SK-N-SH treated with all-trans-retinoic acid at 6 μM for 48 hours (cell line): Measurements from ENCODE around the gene TTC28.

Source experiments
- ARNTL ChIP-seq: fragments of 450-650 bp; formaldehyde crosslinking; IDR thresholded peaks from 2 replicates; pipeline ENCODE4 v1.5.0; 2020; ENCODE audit warnings: low read depth, mild to moderate bottlenecking, moderate library complexity, borderline replicate concordance
- BACH2 ChIP-seq: fragments of 250-450 bp; sonication (Bioruptor Pico); IDR thresholded peaks from 2 replicates; pipeline ENCODE4 v1.9.0; 2021; ENCODE audit warnings: mild to moderate bottlenecking, borderline replicate concordance
- CREB5 ChIP-seq: fragments of 250-450 bp; sonication (Bioruptor Pico); IDR thresholded peaks from 2 replicates; pipeline ENCODE4 v1.5.1; 2020; ENCODE audit warnings: low read depth, mild to moderate bottlenecking, moderate library complexity
- CSRNP3 ChIP-seq: fragments of 250-450 bp; sonication (Bioruptor Pico); IDR thresholded peaks from 2 replicates; pipeline ENCODE4 v1.5.1; 2021; ENCODE audit warnings: mild to moderate bottlenecking, moderate library complexity
- GLIS3 ChIP-seq: fragments of 250-450 bp; sonication (Bioruptor Pico); IDR thresholded peaks from 2 replicates; pipeline ENCODE4 v1.5.0; 2020; ENCODE audit warnings: mild to moderate bottlenecking, moderate library complexity
- PATZ1 ChIP-seq: fragments of 250-450 bp; sonication (Bioruptor Pico); IDR thresholded peaks from 2 replicates; pipeline ENCODE4 v1.8.0; 2020; ENCODE audit warnings: mild to moderate bottlenecking, moderate library complexity, borderline replicate concordance
- PPARA ChIP-seq: fragments of 250-450 bp; sonication (Bioruptor Pico); IDR thresholded peaks from 2 replicates; pipeline ENCODE4 v1.5.0; 2020; ENCODE audit warnings: mild to moderate bottlenecking, borderline replicate concordance
- SNAI2 ChIP-seq: fragments of 250-450 bp; sonication (Bioruptor Pico); IDR thresholded peaks from 2 replicates; pipeline ENCODE4 v1.5.0; 2020; ENCODE audit warnings: mild to moderate bottlenecking, moderate library complexity
- TSHZ2 ChIP-seq: fragments of 250-450 bp; sonication (Bioruptor Pico); IDR thresholded peaks from 2 replicates; pipeline ENCODE4 v1.5.0; 2020; ENCODE audit warnings: mild to moderate bottlenecking, moderate library complexity
- ZFP3 ChIP-seq: fragments of 250-450 bp; sonication (Bioruptor Pico); IDR thresholded peaks from 2 replicates; pipeline ENCODE4 v1.5.0; 2020; ENCODE audit warnings: mild to moderate bottlenecking, moderate library complexity
- ZNF8 ChIP-seq: fragments of 450-650 bp; formaldehyde crosslinking; IDR thresholded peaks from 2 replicates; pipeline ENCODE4 v1.5.0; 2020; ENCODE audit warnings: mild to moderate bottlenecking, moderate library complexity

GRCh38 chr22:28710107-28710506 lies 30.5 kb upstream of the TTC28 start:
- TF ChIP-seq BACH2 (CRISPR knock-in tag) (no peak), ZNF8 (CRISPR knock-in tag) (no peak), ZFP3 (no peak), CREB5 (CRISPR knock-in tag) (no peak), CSRNP3 (CRISPR knock-in tag) (no peak), TSHZ2 (CRISPR knock-in tag) (no peak), PPARA (CRISPR knock-in tag) (no peak), ARNTL (CRISPR knock-in tag) (no peak), SNAI2 (CRISPR knock-in tag) (no peak), PATZ1 (no peak), GLIS3 (CRISPR knock-in tag) (no peak)
